Lung (tissue), 12 donors: ENCODE data around the gene CCDC107. TPM values are rescaled to one million over a fixed set of nuclear protein-coding genes. Genes with fewer than 3 reads are reported as not detected.

Experiments used
- ATAC-seq: fragments of 200-7000 bp; cut with Tn5 transposase; one replicate; pipeline ENCODE4 v1.9.1; 2020; ENCODE audit warnings: moderate number of reproducible peaks; ENCODE audit not compliant: insufficient read depth, low FRiP score
- DNase-seq, 3 donors: peaks; one replicate each; pipeline ENCODE4 v3.0.0-alpha.2; 2013 to 2017
- H3K27ac ChIP-seq, 2 donors: one replicate each; pipeline ENCODE4 v1.5.1; 2013; ENCODE audit warnings: mild to moderate bottlenecking in 2 of 2, moderate library complexity in 2 of 2, control low read depth in 1 of 2, inconsistent platforms in 1 of 2, low read depth in 1 of 2, low read length in 1 of 2
- H3K27me3 ChIP-seq, 3 donors: one replicate each; pipeline ENCODE4 v1.5.1; 2013; ENCODE audit warnings: low read length in 2 of 3; ENCODE audit not compliant: control insufficient read depth in 3 of 3, insufficient read depth in 3 of 3
- H3K36me3 ChIP-seq, 4 donors: one replicate each; pipeline ENCODE4 v1.5.1; 2013; ENCODE audit warnings: low read length in 4 of 4, mild to moderate bottlenecking in 1 of 4, moderate library complexity in 1 of 4; ENCODE audit not compliant: control insufficient read depth in 4 of 4, insufficient read depth in 4 of 4
- H3K4me1 ChIP-seq, 5 donors: one replicate each; pipeline ENCODE4 v1.5.1; 2013; ENCODE audit warnings: low read length in 5 of 5, mild to moderate bottlenecking in 2 of 5, moderate library complexity in 1 of 5; ENCODE audit not compliant: control insufficient read depth in 5 of 5, insufficient read depth in 5 of 5
- H3K4me3 ChIP-seq: one replicate; pipeline ENCODE4 v1.5.1; 2013; ENCODE audit warnings: mild to moderate bottlenecking, control low read depth, moderate library complexity
- H3K9ac ChIP-seq, 2 donors: one replicate each; pipeline ENCODE4 v1.5.1; 2013; ENCODE audit warnings: low read length in 2 of 2, control low read depth in 1 of 2; ENCODE audit not compliant: insufficient read depth in 1 of 2
- H3K9me3 ChIP-seq, 4 donors: one replicate each; pipeline ENCODE4 v1.5.1; 2013; ENCODE audit warnings: low read length in 3 of 4, mild to moderate bottlenecking in 1 of 4, moderate library complexity in 1 of 4; ENCODE audit not compliant: control insufficient read depth in 4 of 4, insufficient read depth in 3 of 4
- WGBS, 2 donors: extraction: QIAGEN DNeasy Blood & Tissue Kit; methylation state at CpG; one replicate each; pipeline ENCODE4 v1.1.7; 2013; 5-methylcytosine and 5-hydroxymethylcytosine counted together
- polyA plus RNA-seq, 2 donors: library from polyadenylated mRNA; stranded (reverse); fragments of 200-250 nt; gene quantifications; one replicate each; pipeline ENCODE4 v1.2.1, GENCODE V29; 2013
- total RNA-seq, 2 donors: library from RNA; depleted of rRNA in 1 of 2; stranded (reverse); fragments of >200 nt in 1 of 2; gene quantifications; one replicate each; pipeline ENCODE4 v1.2.1, GENCODE V29; 2014 to 2021
- TF ChIP-seq, protein P1 (sequence below): IDR thresholded peaks from 2 replicates; pipeline ENCODE4 v1.5.1; 2012; ENCODE audit warnings: mild to moderate bottlenecking; ENCODE audit errors: control extremely low read depth, extremely low read depth
- donor health status: control.
- donor health status: control.
- donor health status: Bipolar disorder and iron deficiency.
- donor health status: healthy.
- donor health status: DM: yes; HTN: yes; CAD: no.

The CCDC107 gene
- total and polyA plus RNA-seq, 4 donors = 9.9 to 53.9 (median 31.0) TPM

DNA sequence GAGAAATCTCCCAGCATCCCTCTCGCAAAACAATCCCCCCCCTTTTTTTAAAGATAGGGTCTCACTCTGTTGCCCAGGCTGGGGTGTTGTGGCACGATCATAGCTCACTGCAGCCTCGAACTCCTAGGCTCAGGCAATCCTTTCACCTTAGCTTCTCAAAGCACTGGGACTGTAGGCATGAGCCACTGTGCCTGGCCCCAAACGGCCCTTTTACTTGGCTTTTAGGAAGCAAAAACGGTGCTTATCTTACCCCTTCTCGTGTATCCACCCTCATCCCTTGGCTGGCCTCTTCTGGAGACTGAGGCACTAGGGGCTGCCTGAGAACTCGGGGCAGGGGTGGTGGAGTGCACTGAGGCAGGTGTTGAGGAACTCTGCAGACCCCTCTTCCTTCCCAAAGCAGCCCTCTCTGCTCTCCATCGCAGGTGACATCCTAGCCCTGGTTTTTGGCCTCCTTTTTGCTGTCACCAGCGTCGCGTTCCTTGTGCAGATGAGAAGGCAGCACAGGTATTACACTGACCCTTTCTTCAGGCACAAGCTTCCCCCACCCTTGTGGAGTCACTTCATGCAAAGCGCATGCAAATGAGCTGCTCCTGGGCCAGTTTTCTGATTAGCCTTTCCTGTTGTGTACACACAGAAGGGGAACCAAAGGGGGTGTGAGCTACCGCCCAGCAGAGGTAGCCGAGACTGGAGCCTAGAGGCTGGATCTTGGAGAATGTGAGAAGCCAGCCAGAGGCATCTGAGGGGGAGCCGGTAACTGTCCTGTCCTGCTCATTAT lies 22.4 kb downstream of the CCDC107 start:
- peaks cover 8 to 21% (median 11%) of the 10 kb centered on the region in 4 donors for H3K36me3 ChIP-seq
- no peak for DNase-seq
- H3K27me3 ChIP-seq = no peaks in the 10 kb centered on the region
- WGBS, 2 donors = 66 to 76% methylated on average over 15 of the region's 15 CpGs
- H3K9ac ChIP-seq = no peak overlapping the region
- H3K27ac ChIP-seq = no peak overlapping the region
- no peak overlapping the region for H3K4me3 ChIP-seq
- peaks cover 0 to 17% (median 8%) of the 10 kb centered on the region in 5 donors for H3K4me1 ChIP-seq
- no peaks in the 10 kb centered on the region for H3K9me3 ChIP-seq
- peak; percentile 20 for ATAC-seq
- TF ChIP-seq, protein P1, sequence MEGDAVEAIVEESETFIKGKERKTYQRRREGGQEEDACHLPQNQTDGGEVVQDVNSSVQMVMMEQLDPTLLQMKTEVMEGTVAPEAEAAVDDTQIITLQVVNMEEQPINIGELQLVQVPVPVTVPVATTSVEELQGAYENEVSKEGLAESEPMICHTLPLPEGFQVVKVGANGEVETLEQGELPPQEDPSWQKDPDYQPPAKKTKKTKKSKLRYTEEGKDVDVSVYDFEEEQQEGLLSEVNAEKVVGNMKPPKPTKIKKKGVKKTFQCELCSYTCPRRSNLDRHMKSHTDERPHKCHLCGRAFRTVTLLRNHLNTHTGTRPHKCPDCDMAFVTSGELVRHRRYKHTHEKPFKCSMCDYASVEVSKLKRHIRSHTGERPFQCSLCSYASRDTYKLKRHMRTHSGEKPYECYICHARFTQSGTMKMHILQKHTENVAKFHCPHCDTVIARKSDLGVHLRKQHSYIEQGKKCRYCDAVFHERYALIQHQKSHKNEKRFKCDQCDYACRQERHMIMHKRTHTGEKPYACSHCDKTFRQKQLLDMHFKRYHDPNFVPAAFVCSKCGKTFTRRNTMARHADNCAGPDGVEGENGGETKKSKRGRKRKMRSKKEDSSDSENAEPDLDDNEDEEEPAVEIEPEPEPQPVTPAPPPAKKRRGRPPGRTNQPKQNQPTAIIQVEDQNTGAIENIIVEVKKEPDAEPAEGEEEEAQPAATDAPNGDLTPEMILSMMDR = no peak

DNA sequence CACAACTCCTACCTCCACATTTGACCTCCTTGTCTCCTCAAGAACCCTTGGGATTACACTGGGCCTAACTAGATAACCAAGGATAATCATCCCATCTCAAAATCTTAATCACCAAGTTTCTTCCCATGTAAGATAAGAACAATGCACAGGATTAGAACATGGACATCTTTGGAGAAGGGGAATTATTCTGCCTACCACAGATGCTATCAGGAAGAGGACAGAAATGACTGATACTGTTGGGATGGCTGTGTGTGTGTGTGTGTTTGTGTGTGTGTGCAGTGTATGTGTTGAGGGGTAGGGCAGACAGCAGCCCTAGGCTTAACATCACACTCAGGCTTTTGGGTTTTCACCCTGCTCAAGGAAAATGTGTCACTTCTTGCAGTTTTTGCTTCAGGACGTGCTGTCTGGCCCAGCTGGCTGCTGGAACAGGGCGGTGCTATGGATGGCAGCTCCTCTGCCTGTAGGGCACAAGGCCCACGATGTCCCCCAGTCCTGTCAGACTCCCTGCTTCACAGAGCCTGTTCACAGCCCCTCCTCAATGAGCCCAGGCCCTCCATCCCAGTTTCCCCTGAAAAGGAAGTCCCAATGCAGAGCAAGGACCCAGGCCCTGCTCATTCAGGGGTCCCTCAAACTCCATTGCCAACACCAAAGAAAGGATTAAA lies 23.4 kb downstream of the CCDC107 start:
- H3K9me3 ChIP-seq = no peaks in the 10 kb centered on the region
- H3K4me3 ChIP-seq = no peak overlapping the region
- no peak overlapping the region for H3K27ac ChIP-seq
- ATAC-seq (no peak), DNase-seq (no peak)
- H3K4me1 ChIP-seq = peaks cover 0 to 17% (median 0%) of the 10 kb centered on the region in 5 donors
- WGBS, 2 donors = 80 to 82% methylated on average over 3 of the region's 3 CpGs
- peaks cover 8 to 21% (median 12%) of the 10 kb centered on the region in 4 donors for H3K36me3 ChIP-seq
- H3K27me3 ChIP-seq = no peaks in the 10 kb centered on the region
- TF ChIP-seq, protein P1 = no peak
- no peak overlapping the region for H3K9ac ChIP-seq

DNA sequence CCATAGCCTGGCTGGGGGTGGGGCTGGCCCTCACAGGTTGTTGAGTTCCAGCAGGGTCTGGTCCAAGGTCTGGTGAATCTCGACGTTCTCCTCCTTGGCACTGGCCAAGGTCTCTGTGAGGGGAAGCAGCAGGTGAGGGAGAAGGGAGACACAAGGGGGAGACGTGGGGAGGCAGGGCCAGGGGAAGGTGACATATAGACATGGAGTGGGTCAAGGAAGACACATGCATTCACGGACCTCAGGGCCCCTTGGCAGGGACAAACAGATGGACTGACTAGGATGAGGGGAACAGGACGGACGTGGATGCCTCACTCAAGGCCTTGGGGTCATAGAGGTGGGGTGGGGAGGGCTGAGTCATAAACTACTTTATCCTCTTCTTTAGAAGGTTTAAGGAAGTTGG lies 24.0 kb downstream of the CCDC107 start:
- ATAC-seq = no peak
- no peak overlapping the region for H3K9ac ChIP-seq

More for the DNA sequence above, 24.0 kb downstream of the CCDC107 start:
- peaks cover 0 to 18% (median 0%) of the 10 kb centered on the region in 5 donors for H3K4me1 ChIP-seq
- H3K4me3 ChIP-seq = no peak overlapping the region
- TF ChIP-seq, protein P1 = no peak
- H3K27me3 ChIP-seq = no peaks in the 10 kb centered on the region
- DNase-seq = no peak
- peaks cover 8 to 24% (median 12%) of the 10 kb centered on the region in 4 donors for H3K36me3 ChIP-seq
- WGBS, 2 donors = 84 to 95% methylated on average over 6 of the region's 6 CpGs
- H3K9me3 ChIP-seq = no peaks in the 10 kb centered on the region
- no peak overlapping the region for H3K27ac ChIP-seq
